GM21786 (cell line): ENCODE results near the gene TSSK3.
A peak's percentile ranks its signal among the peaks of the same experiment; 100 is the strongest.
"Not testable (repeated sequence)": the region's sequence is repeated elsewhere in the genome, so short reads cannot be mapped to it uniquely, and the experiment has no call there.

ENCODE experiments used
- ATAC-seq: cut with Tn5 transposase; IDR thresholded peaks from one replicate; pipeline ENCODE4 v1.9.1; 2021; ENCODE audit not compliant: unreplicated experiment

TSSK3 gene

GRCh38 chr1:32337855-32338636, 24.3 kb upstream of the TSSK3 start:
- ATAC-seq, result peak; percentile 24

- ATAC-seq, result no peak
Observed at GRCh38 chr1:32338637-32339145, 23.6 kb upstream of the TSSK3 start.

GRCh38 chr1:32339363-32339978, 22.9 kb upstream of the TSSK3 start:
- peak; percentile 27 for ATAC-seq

GRCh38 chr1:32341186-32341757, 21.1 kb upstream of the TSSK3 start:
- no peak for ATAC-seq

GRCh38 chr1:32341971-32342370, 20.4 kb upstream of the TSSK3 start:
- no peak for ATAC-seq

GRCh38 chr1:32342704-32343103, 19.6 kb upstream of the TSSK3 start:
- ATAC-seq, result no peak

GRCh38 chr1:32345289-32345827, 17.0 kb upstream of the TSSK3 start:
- ATAC-seq, result no peak

GRCh38 chr1:32346532-32347157, 15.7 kb upstream of the TSSK3 start:
- no peak for ATAC-seq

- no peak for ATAC-seq
Observed at GRCh38 chr1:32349211-32349708, 13.1 kb upstream of the TSSK3 start.

GRCh38 chr1:32350785-32351398, 11.4 kb upstream of the TSSK3 start:
- peak; percentile 44 for ATAC-seq

- peak; percentile 81 for ATAC-seq
Observed at GRCh38 chr1:32351399-32352238, 10.7 kb upstream of the TSSK3 start.

- no peak for ATAC-seq
Observed at GRCh38 chr1:32352239-32352745, 10.0 kb upstream of the TSSK3 start.

GRCh38 chr1:32352831-32353383, 9.4 kb upstream of the TSSK3 start:
- ATAC-seq, result no peak

- ATAC-seq, result no peak
Observed at GRCh38 chr1:32353431-32353830, 8.9 kb upstream of the TSSK3 start.

GRCh38 chr1:32353886-32354570, 8.3 kb upstream of the TSSK3 start:
- ATAC-seq, result no peak

GRCh38 chr1:32355778-32356177, 6.6 kb upstream of the TSSK3 start:
- not testable (repeated sequence) for ATAC-seq

GRCh38 chr1:32356478-32356877, 5.9 kb upstream of the TSSK3 start:
- no peak for ATAC-seq

GRCh38 chr1:32357614-32358013, 4.7 kb upstream of the TSSK3 start:
- no peak for ATAC-seq

- no peak for ATAC-seq
Observed at GRCh38 chr1:32358435-32358834, 3.9 kb upstream of the TSSK3 start.
